Spleen (tissue), 11 donors: Measurements from ENCODE around the gene NFASC. TPM values are rescaled to one million over a fixed set of nuclear protein-coding genes. Genes with fewer than 3 reads are reported as not detected.

Experiments
- DNase-seq: peaks from one replicate; pipeline ENCODE4 v3.0.0-alpha.2; 2020
- H3K27ac ChIP-seq, 8 donors: fragments of 200-600 bp; sonication (generic) in 7 of 8; 1 replicate in 4 of 8; 2 replicates in 4 of 8; pipeline versions ENCODE4 v1.5.0 to v1.8.0; 2016 to 2021; ENCODE audit warnings: inconsistent platforms in 4 of 8, mild to moderate bottlenecking in 4 of 8, moderate library complexity in 1 of 8
- H3K27me3 ChIP-seq, 7 donors: fragments of 200-600 bp; sonication (generic) in 6 of 7; replicated peaks in 1 of 7; 1 replicate in 4 of 7; 2 replicates in 3 of 7; pipeline versions ENCODE4 v1.5.0 to v1.8.0; 2016 to 2021; ENCODE audit warnings: inconsistent platforms in 3 of 7, mild to moderate bottlenecking in 1 of 7
- H3K36me3 ChIP-seq, 6 donors: fragments of 200-600 bp; sonication (generic) in 5 of 6; 1 replicate in 4 of 6; 2 replicates in 2 of 6; pipeline versions ENCODE4 v1.5.0 to v1.8.0; 2016 to 2021; ENCODE audit warnings: inconsistent platforms in 2 of 6
- H3K4me1 ChIP-seq, 6 donors: fragments of 200-600 bp; sonication (generic) in 5 of 6; 1 replicate in 3 of 6; 2 replicates in 3 of 6; pipeline versions ENCODE4 v1.5.0 to v1.8.0; 2016 to 2021; ENCODE audit warnings: inconsistent platforms in 3 of 6
- H3K4me3 ChIP-seq, 8 donors: fragments of 200-600 bp; sonication (generic) in 7 of 8; 1 replicate in 4 of 8; 2 replicates in 4 of 8; pipeline versions ENCODE4 v1.5.0 to v1.8.0; 2016 to 2021; ENCODE audit warnings: inconsistent platforms in 4 of 8, mild to moderate bottlenecking in 4 of 8, moderate library complexity in 2 of 8
- H3K9me3 ChIP-seq, 8 donors: fragments of 200-600 bp; sonication (generic) in 7 of 8; 1 replicate in 4 of 8; 2 replicates in 4 of 8; pipeline versions ENCODE4 v1.5.0 to v1.8.0; 2016 to 2021; ENCODE audit warnings: inconsistent platforms in 4 of 8
- CTCF ChIP-seq, 11 experiments: fragments of 200-600 bp in 7 of 11; fragments of 450-650 bp in 4 of 11; sonication (generic) in 4 of 11; IDR thresholded peaks in 8 of 11; conservative IDR thresholded peaks in 3 of 11; 1 replicate in 7 of 11; 2 replicates in 4 of 11; pipeline versions ENCODE4 v1.4.0 to v1.8.0; 2016 to 2021; ENCODE audit warnings: antibody characterized with exemption in 11 of 11, inconsistent platforms in 4 of 11, mild to moderate bottlenecking in 1 of 11
- POLR2A ChIP-seq, 3 donors: fragments of 450-650 bp; IDR thresholded peaks; one replicate each; pipeline ENCODE4 v1.5.1; 2017; ENCODE audit warnings: antibody characterized with exemption in 3 of 3, mild to moderate bottlenecking in 1 of 3
- POLR2AphosphoS5 ChIP-seq, 3 donors: sonication (generic); formaldehyde crosslinking; IDR thresholded peaks; one replicate each; pipeline ENCODE4 v1.5.1; 2017; ENCODE audit warnings: antibody characterized with exemption in 3 of 3
- WGBS, 5 donors: extraction: QIAGEN DNeasy Blood & Tissue Kit in 3 of 5; methylation state at CpG; one replicate each; pipeline versions ENCODE4 v1.1.5 to v1.1.7; 2013 to 2018; 5-methylcytosine and 5-hydroxymethylcytosine counted together
- intact Hi-C: fragments of 100-400 bp; cut with DNase I; formaldehyde crosslinking; loops from one replicate; pipeline ENCODE4 v1.15.0; 2023; ENCODE audit warnings: low total_unique reads
- polyA plus RNA-seq, 3 donors: library from polyadenylated mRNA; stranded (reverse); fragments of 200-250 nt; gene quantifications; one replicate each; pipeline ENCODE4 v1.2.1, GENCODE V29; 2013
- total RNA-seq, 7 donors: library from RNA; depleted of rRNA in 3 of 7; stranded (reverse); fragments of >200 nt in 3 of 7; fragmentation: NEBNext Ultra II Directional in 4 of 7; extraction: Animal tissue kit (Norgen Biotek cat#: 25700) in 4 of 7; gene quantifications; one replicate each; pipeline versions ENCODE4 v1.1.0 to v1.2.1, GENCODE V29; 2016 to 2021
- donor health status: healthy with polysubstance abuse.
- donor health status: DM: no; HTN: no; CAD: no; lungs with moderate emphysema.
- donor health status: DM: no; HTN: no; CAD: no.
- donor health status: Bipolar disorder and iron deficiency.
- donor health status: healthy.
- donor health status: DM: no; HTN: no; CAD: no.
- donor health status: DM: yes; HTN: yes; CAD: no.

Gene NFASC
- total and polyA plus RNA-seq, 10 donors: 2.8 to 60.3 (median 23.1) TPM

- no peak overlapping the region for H3K4me3 ChIP-seq
- H3K9me3 ChIP-seq: no peaks in the 10 kb centered on the region
- no peaks in the 10 kb centered on the region for H3K27me3 ChIP-seq
- H3K36me3 ChIP-seq: no peaks in the 10 kb centered on the region
- H3K4me1 ChIP-seq: peaks cover 0 to 8% (median 6%) of the 10 kb centered on the region in 6 donors
- intact Hi-C loops: no loop called here
- 65 to 73% (median 70%) methylated on average over 13 of the region's 13 CpGs for WGBS, 5 donors
- no peak overlapping the region for H3K27ac ChIP-seq
- DNase-seq: peak; percentile 61
- no peak for TF ChIP-seq POLR2AphosphoS5 (IDR thresholded peaks at IDR 0.05)
These were observed 195.6 kb downstream of the NFASC start for GRCh38 chr1:205066141-205066818.

GRCh38 chr1:205067031-205067430, 196.4 kb downstream of the NFASC start:
- H3K36me3 ChIP-seq: no peaks in the 10 kb centered on the region
- TF ChIP-seq POLR2A (IDR thresholded peaks at IDR 0.05): no peak
- TF ChIP-seq CTCF (IDR thresholded peaks at IDR 0.05 in 8 of 11, conservative IDR thresholded peaks at IDR 0.05 in 3 of 11): no peak
- no peak overlapping the region for H3K4me3 ChIP-seq
- WGBS, 5 donors: 90 to 96% (median 93%) methylated on average over 5 to 6 of the region's 6 CpGs
- no peaks in the 10 kb centered on the region for H3K27me3 ChIP-seq
- H3K9me3 ChIP-seq: no peaks in the 10 kb centered on the region
- H3K4me1 ChIP-seq: peaks cover 0 to under 1% (median 0%) of the 10 kb centered on the region in 6 donors
- H3K27ac ChIP-seq: no peak overlapping the region
- DNase-seq: no peak
- intact Hi-C loops: no loop called here

GRCh38 chr1:205068001-205068400, 197.3 kb downstream of the NFASC start:
- Histone ChIP-seq H3K27me3 (no peaks in the 10 kb centered on the region), H3K36me3 (no peaks in the 10 kb centered on the region), H3K27ac (no peak overlapping the region), H3K4me1 (no peaks in the 10 kb centered on the region), H3K9me3 (no peaks in the 10 kb centered on the region), H3K4me3 (no peak overlapping the region)
- no peak for TF ChIP-seq CTCF (IDR thresholded peaks at IDR 0.05 in 8 of 11, conservative IDR thresholded peaks at IDR 0.05 in 3 of 11)
- TF ChIP-seq POLR2A (IDR thresholded peaks at IDR 0.05): no peak
- TF ChIP-seq POLR2AphosphoS5 (IDR thresholded peaks at IDR 0.05): no peak
- no peak for DNase-seq
- intact Hi-C loops: no loop called here
- WGBS, 5 donors: 74 to 94% (median 91%) methylated on average over 4 of the region's 4 CpGs

- Histone ChIP-seq H3K9me3 (no peaks in the 10 kb centered on the region), H3K27ac (no peak overlapping the region), H3K27me3 (no peaks in the 10 kb centered on the region), H3K36me3 (no peaks in the 10 kb centered on the region), H3K4me3 (no peak overlapping the region), H3K4me1 (no peaks in the 10 kb centered on the region)
- TF ChIP-seq POLR2AphosphoS5 (IDR thresholded peaks at IDR 0.05) (no peak), POLR2A (IDR thresholded peaks at IDR 0.05) (no peak), CTCF (IDR thresholded peaks at IDR 0.05 in 8 of 11, conservative IDR thresholded peaks at IDR 0.05 in 3 of 11) (no peak)
- intact Hi-C loops: no loop called here
- WGBS, 5 donors: 63 to 81% (median 74%) methylated on average over 2 of the region's 2 CpGs
- DNase-seq: no peak
These were observed 197.9 kb downstream of the NFASC start for GRCh38 chr1:205068457-205069040.
